ENCODE measurements around the gene DCAF4L1.

The DCAF4L1 gene, protein sequence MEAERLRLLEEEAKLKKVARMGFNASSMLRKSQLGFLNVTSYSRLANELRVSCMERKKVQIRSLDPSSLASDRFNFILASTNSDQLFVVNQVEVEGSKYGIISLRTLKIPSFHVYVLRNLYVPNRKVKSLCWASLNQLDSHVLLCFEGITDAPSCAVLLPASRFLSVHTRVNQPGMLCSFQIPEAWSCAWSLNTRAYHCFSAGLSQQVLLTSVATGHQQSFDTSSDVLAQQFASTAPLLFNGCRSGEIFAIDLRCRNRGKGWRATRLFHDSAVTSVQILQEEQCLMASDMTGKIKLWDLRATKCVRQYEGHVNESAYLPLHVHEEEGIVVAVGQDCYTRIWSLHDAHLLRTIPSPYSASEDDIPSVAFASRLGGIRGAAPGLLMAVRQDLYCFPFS

DNA sequence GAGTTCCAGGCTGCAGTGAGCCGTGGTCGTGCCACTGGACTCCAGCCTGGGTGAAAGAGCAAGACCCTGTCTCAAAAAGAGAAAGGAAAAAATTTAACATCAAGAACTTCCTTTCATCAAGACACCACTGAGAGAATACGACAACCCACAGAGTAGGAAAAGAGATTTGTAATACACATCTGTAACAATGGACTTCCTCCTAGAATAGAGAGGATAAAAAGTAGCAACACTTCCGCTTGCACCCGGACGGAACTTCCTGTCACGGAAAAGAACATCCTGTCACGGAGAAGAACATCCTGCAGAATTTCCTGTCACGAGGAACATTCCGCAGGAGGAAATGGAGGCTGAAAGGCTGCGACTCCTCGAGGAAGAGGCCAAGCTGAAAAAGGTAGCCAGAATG is at the start of gene DCAF4L1:
Gene DCAF4L1 (plus strand): TSS at position 301 of the 400 bp plus-strand sequence. CDS start 37 bp downstream, at position 338.
- in situ Hi-C loops (cut with HindIII; ENCODE audit: low sequenced_read_pairs) = loop anchor here (5.0 kb wide), 1 partner anchor 34 kb away; no protein-coding TSS in a partner anchor

DNA sequence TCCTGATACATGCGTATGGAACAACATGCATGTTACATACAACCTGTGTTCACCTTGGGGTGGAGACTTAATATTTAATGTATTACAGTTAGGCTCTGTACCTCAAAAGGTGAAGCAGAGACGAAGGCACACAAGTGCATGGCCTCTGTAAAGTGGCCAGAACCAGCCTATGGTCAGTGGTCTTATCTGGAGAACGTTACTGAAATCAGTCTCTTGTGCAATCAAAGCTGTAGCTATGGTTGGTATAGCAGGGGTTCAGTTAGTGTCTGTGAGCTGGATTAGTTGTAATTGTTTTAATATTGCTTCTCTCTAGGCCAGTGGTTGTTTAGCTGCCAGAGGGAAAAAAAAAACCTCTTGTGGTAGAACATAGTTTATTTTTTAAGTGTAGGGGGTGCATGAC is 48.6 kb upstream of the DCAF4L1 start:
- in situ Hi-C loops (cut with HindIII; ENCODE audit: low sequenced_read_pairs) = no loop called here

- in situ Hi-C loops (cut with HindIII; ENCODE audit: low sequenced_read_pairs) = no loop called here
Measured at GRCh38 chr4:41933997-41934503, 47.5 kb upstream of the DCAF4L1 start.

- in situ Hi-C loops (cut with HindIII; ENCODE audit: low sequenced_read_pairs) = no loop called here
Measured at GRCh38 chr4:41934514-41934900, 47.0 kb upstream of the DCAF4L1 start.

GRCh38 chr4:41934901-41935651 is 46.5 kb upstream of the DCAF4L1 start, which contains the start of gene TMEM33:
TMEM33 (plus strand) TSS chr4:41935429; CDS start chr4:41935485, 56 bp downstream.
- in situ Hi-C loops (cut with HindIII; ENCODE audit: low sequenced_read_pairs) = no loop called here

GRCh38 chr4:41935652-41936021 is 45.9 kb upstream of the DCAF4L1 start:
- in situ Hi-C loops (cut with HindIII; ENCODE audit: low sequenced_read_pairs) = no loop called here

GRCh38 chr4:41939016-41939626 is 42.4 kb upstream of the DCAF4L1 start:
- in situ Hi-C loops (cut with HindIII; ENCODE audit: low sequenced_read_pairs) = no loop called here

GRCh38 chr4:41940834-41941233 is 40.7 kb upstream of the DCAF4L1 start:
- in situ Hi-C loops (cut with HindIII; ENCODE audit: low sequenced_read_pairs) = no loop called here

- in situ Hi-C loops (cut with HindIII; ENCODE audit: low sequenced_read_pairs) = no loop called here
Measured at GRCh38 chr4:41943506-41943905, 38.0 kb upstream of the DCAF4L1 start.

DNA sequence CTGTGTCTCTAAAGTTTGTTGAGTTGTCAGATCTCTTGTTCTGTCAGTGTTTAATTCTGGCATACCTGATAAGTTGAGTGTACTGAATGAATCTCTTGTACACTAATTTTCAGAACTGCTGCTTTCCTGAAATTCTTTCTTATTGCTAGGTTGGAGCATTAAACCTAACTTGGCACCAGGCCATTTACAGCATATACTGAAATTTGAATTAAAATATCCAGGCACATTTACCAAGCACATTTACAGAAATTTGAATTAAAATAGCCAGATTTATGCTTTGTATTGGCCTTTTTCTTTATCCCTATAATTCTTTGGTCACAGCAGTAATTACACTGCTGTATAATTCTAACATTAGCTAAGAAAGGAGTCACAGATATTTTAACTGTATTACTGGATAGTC is 37.5 kb upstream of the DCAF4L1 start:
- in situ Hi-C loops (cut with HindIII; ENCODE audit: low sequenced_read_pairs) = no loop called here

- in situ Hi-C loops (cut with HindIII; ENCODE audit: low sequenced_read_pairs) = loop anchor here (5.0 kb wide), 1 partner anchor 33 kb away; the partner anchor contains the start of gene DCAF4L1
Measured at GRCh38 chr4:41949531-41949930, 32.0 kb upstream of the DCAF4L1 start.

- in situ Hi-C loops (cut with HindIII; ENCODE audit: low sequenced_read_pairs) = no loop called here
Measured at GRCh38 chr4:41957634-41958033, 23.9 kb upstream of the DCAF4L1 start.

DNA sequence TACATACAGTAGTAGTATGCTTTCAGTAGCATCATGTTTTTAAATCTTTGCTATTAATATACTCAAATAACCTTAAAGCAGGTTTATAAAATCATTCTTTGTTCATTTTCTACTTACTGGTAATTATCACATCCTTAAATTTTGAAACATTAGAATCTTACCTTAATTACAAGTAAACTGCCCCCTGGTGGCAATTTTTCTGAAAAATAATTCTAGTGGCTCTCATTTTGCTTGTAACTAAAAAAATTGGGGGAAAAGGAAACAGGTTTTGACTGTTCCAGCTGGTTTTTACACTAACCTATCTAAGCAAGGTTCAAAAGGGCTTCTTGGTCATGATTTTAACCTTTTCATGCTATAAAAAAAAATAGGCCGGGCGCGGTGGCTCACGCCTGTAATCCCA is 18.5 kb upstream of the DCAF4L1 start:
- in situ Hi-C loops (cut with HindIII; ENCODE audit: low sequenced_read_pairs) = no loop called here

DNA sequence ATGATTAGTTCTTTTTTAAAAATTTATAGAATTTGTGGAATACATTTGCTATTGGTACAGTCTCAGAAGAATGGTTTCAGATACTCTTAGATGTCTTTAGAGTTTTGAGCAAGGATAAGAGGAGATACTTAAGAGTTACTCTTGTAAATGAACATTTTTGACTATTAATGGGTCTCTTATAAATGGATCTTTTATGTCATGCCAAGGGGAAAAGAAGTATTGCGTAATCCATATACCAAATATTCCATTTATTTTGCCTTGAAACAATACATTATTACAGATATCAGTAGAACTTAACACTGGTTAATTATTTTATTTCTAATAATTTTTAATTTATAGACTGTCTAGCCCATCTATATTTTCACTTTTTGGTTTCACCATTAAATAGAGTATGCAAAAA is 17.2 kb upstream of the DCAF4L1 start:
- in situ Hi-C loops (cut with HindIII; ENCODE audit: low sequenced_read_pairs) = no loop called here

DNA sequence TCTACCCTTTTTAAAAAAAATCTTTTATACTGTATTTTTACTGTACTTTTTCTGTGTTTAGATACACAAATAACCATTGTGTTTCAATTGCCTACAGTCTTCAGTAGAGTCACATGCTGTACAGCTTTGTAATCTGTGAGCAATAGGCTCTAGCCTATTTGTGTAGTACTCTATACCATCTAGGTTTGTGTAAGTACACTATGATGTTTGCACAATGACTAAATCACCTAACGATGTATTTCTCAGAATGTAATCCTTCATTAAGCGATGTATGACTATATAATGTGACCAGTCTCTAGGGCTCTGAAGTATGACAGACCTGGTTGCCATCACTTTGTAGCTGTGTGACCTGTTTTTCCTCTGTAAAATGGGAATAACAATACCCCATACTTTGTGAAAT is 14.2 kb upstream of the DCAF4L1 start:
- in situ Hi-C loops (cut with HindIII; ENCODE audit: low sequenced_read_pairs) = no loop called here

GRCh38 chr4:41969671-41970070 is 11.9 kb upstream of the DCAF4L1 start:
- in situ Hi-C loops (cut with HindIII; ENCODE audit: low sequenced_read_pairs) = no loop called here

GRCh38 chr4:41975341-41975740 is 6.2 kb upstream of the DCAF4L1 start:
- in situ Hi-C loops (cut with HindIII; ENCODE audit: low sequenced_read_pairs) = no loop called here

GRCh38 chr4:41976775-41977516 is 4.6 kb upstream of the DCAF4L1 start:
- in situ Hi-C loops (cut with HindIII; ENCODE audit: low sequenced_read_pairs) = no loop called here

- in situ Hi-C loops (cut with HindIII; ENCODE audit: low sequenced_read_pairs) = no loop called here
Measured at GRCh38 chr4:41977709-41978108, 3.8 kb upstream of the DCAF4L1 start.

- in situ Hi-C loops (cut with HindIII; ENCODE audit: low sequenced_read_pairs) = loop anchor here (5.0 kb wide), 1 partner anchor 35 kb away; no protein-coding TSS in a partner anchor
Measured at GRCh38 chr4:41982716-41983115, 1.2 kb downstream of the DCAF4L1 start.

- in situ Hi-C loops (cut with HindIII; ENCODE audit: low sequenced_read_pairs) = no loop called here
Measured at GRCh38 chr4:41985151-41985550, 3.6 kb downstream of the DCAF4L1 start.

All from endothelial cell of hepatic sinusoid (primary cell).